Panc1 (cell line): Measurements from ENCODE around the gene TMPRSS6.

Experiments
- POLR2AphosphoS5 ChIP-seq: IDR thresholded peaks from 2 replicates; pipeline ENCODE4 v1.6.1; 2012; ENCODE audit warnings: mild to moderate bottlenecking, low read depth, low read length, moderate library complexity
- SIN3A ChIP-seq: IDR thresholded peaks from 2 replicates; pipeline ENCODE4 v1.6.1; 2012; ENCODE audit warnings: low read depth, mild to moderate bottlenecking, low read length, moderate library complexity, borderline replicate concordance; ENCODE audit not compliant: insufficient read depth
- TCF7L2 ChIP-seq: IDR thresholded peaks from 2 replicates; pipeline ENCODE4 v1.6.1; 2011; ENCODE audit warnings: mild to moderate bottlenecking, low read depth, low read length, inconsistent platforms
- TF ChIP-seq, protein P1 (sequence below): fragments of 450-650 bp; IDR thresholded peaks from 2 replicates; pipeline ENCODE4 v1.5.1; 2017; ENCODE audit warnings: mild to moderate bottlenecking
- TF ChIP-seq, protein P2 (sequence below), 2 experiments: IDR thresholded peaks; 2 replicates each; pipeline ENCODE4 v1.6.1; 2011 to 2012; ENCODE audit warnings: low read depth in 2 of 2, control low read depth in 1 of 2, low read length in 1 of 2, mild to moderate bottlenecking in 1 of 2, moderate library complexity in 1 of 2; ENCODE audit not compliant: insufficient read depth in 1 of 2

DNA sequence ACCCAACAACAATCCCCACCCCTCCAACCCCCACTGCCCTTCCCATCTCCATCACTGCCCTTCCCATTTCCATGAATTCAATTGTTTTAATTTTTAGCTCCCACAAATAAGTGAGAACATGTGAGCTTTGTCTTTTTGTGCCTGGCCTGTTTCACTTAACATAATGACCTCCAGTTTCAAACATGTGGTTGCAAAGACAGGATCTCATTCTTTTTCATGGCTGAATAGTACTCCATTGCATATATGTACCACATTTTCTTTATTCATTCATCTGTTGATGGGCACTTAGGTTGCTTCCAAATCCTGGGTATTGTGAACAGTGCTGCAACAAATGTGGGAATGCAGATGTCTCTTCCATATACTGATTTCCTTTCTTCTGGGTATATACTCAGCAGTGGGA is 41.2 kb upstream of the TMPRSS6 start:
- TF ChIP-seq, protein P1, sequence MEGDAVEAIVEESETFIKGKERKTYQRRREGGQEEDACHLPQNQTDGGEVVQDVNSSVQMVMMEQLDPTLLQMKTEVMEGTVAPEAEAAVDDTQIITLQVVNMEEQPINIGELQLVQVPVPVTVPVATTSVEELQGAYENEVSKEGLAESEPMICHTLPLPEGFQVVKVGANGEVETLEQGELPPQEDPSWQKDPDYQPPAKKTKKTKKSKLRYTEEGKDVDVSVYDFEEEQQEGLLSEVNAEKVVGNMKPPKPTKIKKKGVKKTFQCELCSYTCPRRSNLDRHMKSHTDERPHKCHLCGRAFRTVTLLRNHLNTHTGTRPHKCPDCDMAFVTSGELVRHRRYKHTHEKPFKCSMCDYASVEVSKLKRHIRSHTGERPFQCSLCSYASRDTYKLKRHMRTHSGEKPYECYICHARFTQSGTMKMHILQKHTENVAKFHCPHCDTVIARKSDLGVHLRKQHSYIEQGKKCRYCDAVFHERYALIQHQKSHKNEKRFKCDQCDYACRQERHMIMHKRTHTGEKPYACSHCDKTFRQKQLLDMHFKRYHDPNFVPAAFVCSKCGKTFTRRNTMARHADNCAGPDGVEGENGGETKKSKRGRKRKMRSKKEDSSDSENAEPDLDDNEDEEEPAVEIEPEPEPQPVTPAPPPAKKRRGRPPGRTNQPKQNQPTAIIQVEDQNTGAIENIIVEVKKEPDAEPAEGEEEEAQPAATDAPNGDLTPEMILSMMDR: no peak
- TF ChIP-seq POLR2AphosphoS5 (no peak), TCF7L2 (no peak), SIN3A (no peak)
- TF ChIP-seq, protein P2, sequence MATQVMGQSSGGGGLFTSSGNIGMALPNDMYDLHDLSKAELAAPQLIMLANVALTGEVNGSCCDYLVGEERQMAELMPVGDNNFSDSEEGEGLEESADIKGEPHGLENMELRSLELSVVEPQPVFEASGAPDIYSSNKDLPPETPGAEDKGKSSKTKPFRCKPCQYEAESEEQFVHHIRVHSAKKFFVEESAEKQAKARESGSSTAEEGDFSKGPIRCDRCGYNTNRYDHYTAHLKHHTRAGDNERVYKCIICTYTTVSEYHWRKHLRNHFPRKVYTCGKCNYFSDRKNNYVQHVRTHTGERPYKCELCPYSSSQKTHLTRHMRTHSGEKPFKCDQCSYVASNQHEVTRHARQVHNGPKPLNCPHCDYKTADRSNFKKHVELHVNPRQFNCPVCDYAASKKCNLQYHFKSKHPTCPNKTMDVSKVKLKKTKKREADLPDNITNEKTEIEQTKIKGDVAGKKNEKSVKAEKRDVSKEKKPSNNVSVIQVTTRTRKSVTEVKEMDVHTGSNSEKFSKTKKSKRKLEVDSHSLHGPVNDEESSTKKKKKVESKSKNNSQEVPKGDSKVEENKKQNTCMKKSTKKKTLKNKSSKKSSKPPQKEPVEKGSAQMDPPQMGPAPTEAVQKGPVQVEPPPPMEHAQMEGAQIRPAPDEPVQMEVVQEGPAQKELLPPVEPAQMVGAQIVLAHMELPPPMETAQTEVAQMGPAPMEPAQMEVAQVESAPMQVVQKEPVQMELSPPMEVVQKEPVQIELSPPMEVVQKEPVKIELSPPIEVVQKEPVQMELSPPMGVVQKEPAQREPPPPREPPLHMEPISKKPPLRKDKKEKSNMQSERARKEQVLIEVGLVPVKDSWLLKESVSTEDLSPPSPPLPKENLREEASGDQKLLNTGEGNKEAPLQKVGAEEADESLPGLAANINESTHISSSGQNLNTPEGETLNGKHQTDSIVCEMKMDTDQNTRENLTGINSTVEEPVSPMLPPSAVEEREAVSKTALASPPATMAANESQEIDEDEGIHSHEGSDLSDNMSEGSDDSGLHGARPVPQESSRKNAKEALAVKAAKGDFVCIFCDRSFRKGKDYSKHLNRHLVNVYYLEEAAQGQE (IDR thresholded peaks at IDR 0.05; ENCODE audit: insufficient read depth in 1 of 2, low read depth in 2 of 2, low read length in 1 of 2): no peak
